ENCODE results near the gene PTPRT. TPM values are rescaled to one million over a fixed set of nuclear protein-coding genes. Genes with fewer than 3 reads are reported as not detected.

PTPRT gene
- total and polyA plus RNA-seq, 2 of the 13 experiments (the other 11 are each of a cell fraction or from before 2014, with no cell fraction given): under 0.01 to 0.09 TPM

DNA sequence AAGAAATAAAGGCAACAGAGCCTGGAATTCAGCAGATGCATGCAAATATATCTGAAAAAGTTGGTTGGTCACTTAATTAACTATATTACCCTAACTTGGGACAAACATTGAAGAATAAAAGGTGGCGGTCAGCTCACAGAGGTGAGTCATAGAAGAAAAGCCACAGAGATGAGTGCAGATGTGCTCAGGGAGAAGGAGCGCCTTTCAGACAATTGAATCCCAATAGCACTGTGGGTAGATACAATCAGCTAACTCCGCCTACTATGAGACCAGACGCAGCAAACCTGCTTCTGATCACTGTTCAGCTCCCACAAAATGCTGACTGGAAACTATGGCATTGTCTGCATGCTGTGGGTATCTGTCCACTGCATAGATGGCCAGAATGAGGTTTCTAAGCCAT, 447.8 kb downstream of the PTPRT start:
- H4K20me1 ChIP-seq (ENCODE audit: insufficient read depth, low read length): no peaks in the 10 kb centered on the region
- in situ Hi-C loops (cut with HindIII; ENCODE audit: extremely low pct_ligation_motif_present, low pct_unique_long_range_greater_than_20kb): no loop called here
- FAIRE-seq: no peak
- no peaks in the 10 kb centered on the region for H3K4me1 ChIP-seq (ENCODE audit: insufficient read depth, low read length)
- no TSS peak for BruUV-seq (replicated peaks)
- TF ChIP-seq ZNF335 (CRISPR knock-in tag; IDR thresholded peaks at IDR 0.05) (no peak), WIZ (CRISPR knock-in tag; IDR thresholded peaks at IDR 0.05) (no peak), MAFK (conservative IDR thresholded peaks at IDR 0.05 in 1 of 2, IDR thresholded peaks at IDR 0.05 in 1 of 2; ENCODE audit: low read length in 2 of 2) (peak; percentile 9 to 11; a peak in 1 of 4 replicates)
- TF ChIP-seq, protein P1, sequence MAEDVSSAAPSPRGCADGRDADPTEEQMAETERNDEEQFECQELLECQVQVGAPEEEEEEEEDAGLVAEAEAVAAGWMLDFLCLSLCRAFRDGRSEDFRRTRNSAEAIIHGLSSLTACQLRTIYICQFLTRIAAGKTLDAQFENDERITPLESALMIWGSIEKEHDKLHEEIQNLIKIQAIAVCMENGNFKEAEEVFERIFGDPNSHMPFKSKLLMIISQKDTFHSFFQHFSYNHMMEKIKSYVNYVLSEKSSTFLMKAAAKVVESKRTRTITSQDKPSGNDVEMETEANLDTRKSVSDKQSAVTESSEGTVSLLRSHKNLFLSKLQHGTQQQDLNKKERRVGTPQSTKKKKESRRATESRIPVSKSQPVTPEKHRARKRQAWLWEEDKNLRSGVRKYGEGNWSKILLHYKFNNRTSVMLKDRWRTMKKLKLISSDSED (CRISPR knock-in tag; IDR thresholded peaks at IDR 0.05): no peak
- TF ChIP-seq, protein P2, sequence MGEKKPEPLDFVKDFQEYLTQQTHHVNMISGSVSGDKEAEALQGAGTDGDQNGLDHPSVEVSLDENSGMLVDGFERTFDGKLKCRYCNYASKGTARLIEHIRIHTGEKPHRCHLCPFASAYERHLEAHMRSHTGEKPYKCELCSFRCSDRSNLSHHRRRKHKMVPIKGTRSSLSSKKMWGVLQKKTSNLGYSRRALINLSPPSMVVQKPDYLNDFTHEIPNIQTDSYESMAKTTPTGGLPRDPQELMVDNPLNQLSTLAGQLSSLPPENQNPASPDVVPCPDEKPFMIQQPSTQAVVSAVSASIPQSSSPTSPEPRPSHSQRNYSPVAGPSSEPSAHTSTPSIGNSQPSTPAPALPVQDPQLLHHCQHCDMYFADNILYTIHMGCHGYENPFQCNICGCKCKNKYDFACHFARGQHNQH (CRISPR knock-in tag; IDR thresholded peaks at IDR 0.05): no peak
- DNase-seq (ENCODE audit: low spot score): no peak
- 46% methylated on average over 4 of the region's 4 CpGs for WGBS (ENCODE audit: low lambda C conversion rate)
- H3K9ac ChIP-seq (ENCODE audit: insufficient read depth, low read depth, low read length): no peak overlapping the region
- no peak for ATAC-seq
- H3K27me3 ChIP-seq (ENCODE audit: control insufficient read depth in 1 of 2, insufficient read depth in 2 of 2, low read length in 2 of 2): no peaks in the 10 kb centered on the region
- H3K4me2 ChIP-seq (ENCODE audit: low read depth, low read length): no peak overlapping the region
- no peak overlapping the region for H3K27ac ChIP-seq (ENCODE audit: extremely low read length, insufficient read depth, low read length)
- H2AFZ ChIP-seq (ENCODE audit: low read length): no peak overlapping the region
- no peaks in the 10 kb centered on the region for H3K79me2 ChIP-seq (ENCODE audit: insufficient read depth, low read length)
- no peak overlapping the region for H3K4me3 ChIP-seq (replicated peaks in 1 of 3; ENCODE audit: insufficient read depth in 1 of 3, low read depth in 2 of 3, low read length in 3 of 3)
- ChIA-PET CTCF (ENCODE audit: low intra/inter-chr PET ratio, low total read pairs) (no interaction called here), POLR2A (no interaction called here)
- no peaks in the 10 kb centered on the region for H3K36me3 ChIP-seq (replicated peaks in 1 of 2; ENCODE audit: control insufficient read depth in 1 of 2, insufficient read depth in 2 of 2, low read length in 2 of 2)
- H3K9me3 ChIP-seq (ENCODE audit: low read length): peaks cover 69% of the 10 kb centered on the region
- intact Hi-C loops (cut with micrococcal nuclease; ENCODE audit: unreplicated experiment): no loop called here

DNA sequence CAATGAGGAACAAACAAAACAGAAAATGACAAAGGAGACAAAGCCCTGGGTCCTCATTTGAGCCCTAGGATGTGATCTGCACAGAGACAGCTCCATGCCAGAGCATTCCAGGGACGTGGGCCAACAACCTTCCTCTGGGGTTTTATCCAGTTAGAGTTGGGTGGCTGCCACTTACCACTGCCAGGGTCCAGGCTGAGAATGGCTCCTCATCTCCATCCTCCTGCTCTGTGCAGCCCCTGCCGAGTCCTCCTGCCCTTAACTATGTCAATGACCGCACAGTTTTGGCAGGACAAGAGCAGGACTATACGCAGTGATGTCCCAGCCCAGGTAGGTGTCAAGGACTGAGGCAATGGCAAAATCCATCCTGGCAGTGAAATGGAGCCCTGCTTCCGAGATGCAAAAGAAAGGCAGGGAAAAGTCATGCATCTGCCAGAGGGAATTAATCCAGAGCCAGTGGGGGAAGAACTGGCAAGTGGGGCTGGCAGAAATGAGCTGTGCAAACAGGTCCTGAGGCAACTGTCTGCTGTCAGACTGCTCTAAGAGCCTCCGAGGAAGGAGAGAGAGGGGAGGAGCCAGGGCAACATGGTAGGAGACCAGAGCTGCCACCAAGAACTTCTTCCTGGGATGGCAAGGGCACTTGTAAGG, 449.4 kb downstream of the PTPRT start:
- H3K79me2 ChIP-seq (ENCODE audit: insufficient read depth, low read length): no peaks in the 10 kb centered on the region
- ChIA-PET POLR2A (no interaction called here), CTCF (ENCODE audit: low intra/inter-chr PET ratio, low total read pairs) (no interaction called here)
- no peak overlapping the region for H3K27ac ChIP-seq (ENCODE audit: extremely low read length, insufficient read depth, low read length)
- FAIRE-seq: no peak
- no peaks in the 10 kb centered on the region for H3K27me3 ChIP-seq (ENCODE audit: control insufficient read depth in 1 of 2, insufficient read depth in 2 of 2, low read length in 2 of 2)
- BruUV-seq (replicated peaks): no TSS peak
- no peak for ATAC-seq
- H3K4me3 ChIP-seq (replicated peaks in 1 of 3; ENCODE audit: insufficient read depth in 1 of 3, low read depth in 2 of 3, low read length in 3 of 3): no peak overlapping the region
- peaks cover 83% of the 10 kb centered on the region for H3K9me3 ChIP-seq (ENCODE audit: low read length)
- in situ Hi-C loops (cut with HindIII; ENCODE audit: extremely low pct_ligation_motif_present, low pct_unique_long_range_greater_than_20kb): no loop called here
- H3K36me3 ChIP-seq (replicated peaks in 1 of 2; ENCODE audit: control insufficient read depth in 1 of 2, insufficient read depth in 2 of 2, low read length in 2 of 2): no peaks in the 10 kb centered on the region
- H4K20me1 ChIP-seq (ENCODE audit: insufficient read depth, low read length): no peaks in the 10 kb centered on the region
- H2AFZ ChIP-seq (ENCODE audit: low read length): no peak overlapping the region
- no peak for DNase-seq (ENCODE audit: low spot score)
- H3K9ac ChIP-seq (ENCODE audit: insufficient read depth, low read depth, low read length): no peak overlapping the region
- 12% methylated on average over 6 of the region's 6 CpGs for WGBS (ENCODE audit: low lambda C conversion rate)
- intact Hi-C loops (cut with micrococcal nuclease; ENCODE audit: unreplicated experiment): no loop called here
- H3K4me1 ChIP-seq (ENCODE audit: insufficient read depth, low read length): no peaks in the 10 kb centered on the region
- H3K4me2 ChIP-seq (ENCODE audit: low read depth, low read length): no peak overlapping the region
- TF ChIP-seq ZFY (CRISPR knock-in tag; IDR thresholded peaks at IDR 0.05) (no peak), NFATC3 (CRISPR knock-in tag; IDR thresholded peaks at IDR 0.05) (no peak), SPEN (CRISPR knock-in tag; IDR thresholded peaks at IDR 0.05; ENCODE audit: low read depth) (no peak), MEIS2 (CRISPR knock-in tag; IDR thresholded peaks at IDR 0.05) (no peak), NFYB (CRISPR knock-in tag; IDR thresholded peaks at IDR 0.05) (no peak), MAZ (IDR thresholded peaks at IDR 0.05; ENCODE audit: borderline replicate concordance, low read depth, low read length) (no peak), MAZ (CRISPR knock-in tag; IDR thresholded peaks at IDR 0.05; ENCODE audit: low read depth) (no peak), EEA1 (CRISPR knock-in tag; IDR thresholded peaks at IDR 0.05; ENCODE audit: borderline replicate concordance) (no peak), NCOA2 (CRISPR knock-in tag; IDR thresholded peaks at IDR 0.05) (no peak)
- TF ChIP-seq, protein P3, sequence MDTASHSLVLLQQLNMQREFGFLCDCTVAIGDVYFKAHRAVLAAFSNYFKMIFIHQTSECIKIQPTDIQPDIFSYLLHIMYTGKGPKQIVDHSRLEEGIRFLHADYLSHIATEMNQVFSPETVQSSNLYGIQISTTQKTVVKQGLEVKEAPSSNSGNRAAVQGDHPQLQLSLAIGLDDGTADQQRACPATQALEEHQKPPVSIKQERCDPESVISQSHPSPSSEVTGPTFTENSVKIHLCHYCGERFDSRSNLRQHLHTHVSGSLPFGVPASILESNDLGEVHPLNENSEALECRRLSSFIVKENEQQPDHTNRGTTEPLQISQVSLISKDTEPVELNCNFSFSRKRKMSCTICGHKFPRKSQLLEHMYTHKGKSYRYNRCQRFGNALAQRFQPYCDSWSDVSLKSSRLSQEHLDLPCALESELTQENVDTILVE (CRISPR knock-in tag; IDR thresholded peaks at IDR 0.05): no peak
